BE2C (cell line): ENCODE results near the gene PCP4.

Source experiments
- DNase-seq: peaks from one replicate; pipeline ENCODE4 v3.0.0-alpha.2; 2020
- H3K27me3 ChIP-seq: fragments of 250-450 bp; sonication (Bioruptor Pico); 2 replicates; pipeline ENCODE4 v1.5.1; 2020; ENCODE audit warnings: mild to moderate bottlenecking
- H3K36me3 ChIP-seq: fragments of 250-450 bp; sonication (Bioruptor Pico); 2 replicates; pipeline ENCODE4 v1.5.1; 2020; ENCODE audit warnings: mild to moderate bottlenecking
- H3K4me1 ChIP-seq: fragments of 250-450 bp; sonication (Bioruptor Pico); 2 replicates; pipeline ENCODE4 v1.5.1; 2020
- H3K4me3 ChIP-seq: 2 replicates; pipeline ENCODE4 v1.5.1; 2011; ENCODE audit warnings: low read depth, low read length
- H3K9me3 ChIP-seq: fragments of 250-450 bp; sonication (Bioruptor Pico); 2 replicates; pipeline ENCODE4 v1.5.1; 2020
- CTCF ChIP-seq: IDR thresholded peaks from 2 replicates; pipeline ENCODE4 v1.5.1; 2012; ENCODE audit warnings: mild to moderate bottlenecking, low read depth, low read length

Gene PCP4

GRCh38 chr21:39952265-39952664 lies 85.0 kb downstream of the PCP4 start:
- H3K9me3 ChIP-seq = no peaks in the 10 kb centered on the region
- no peak for DNase-seq
- no peaks in the 10 kb centered on the region for H3K36me3 ChIP-seq
- no peaks in the 10 kb centered on the region for H3K27me3 ChIP-seq
- TF ChIP-seq CTCF = no peak
- no peaks in the 10 kb centered on the region for H3K4me1 ChIP-seq
- no peak overlapping the region for H3K4me3 ChIP-seq

GRCh38 chr21:39954570-39954969 lies 87.3 kb downstream of the PCP4 start:
- H3K9me3 ChIP-seq = no peaks in the 10 kb centered on the region
- no peak for TF ChIP-seq CTCF
- no peaks in the 10 kb centered on the region for H3K4me1 ChIP-seq
- H3K27me3 ChIP-seq = no peaks in the 10 kb centered on the region
- DNase-seq = no peak
- no peak overlapping the region for H3K4me3 ChIP-seq
- H3K36me3 ChIP-seq = no peaks in the 10 kb centered on the region

GRCh38 chr21:39955326-39955725 lies 88.1 kb downstream of the PCP4 start:
- no peak overlapping the region for H3K4me3 ChIP-seq
- no peak for DNase-seq
- H3K36me3 ChIP-seq = no peaks in the 10 kb centered on the region
- no peaks in the 10 kb centered on the region for H3K27me3 ChIP-seq
- H3K4me1 ChIP-seq = no peaks in the 10 kb centered on the region
- H3K9me3 ChIP-seq = no peaks in the 10 kb centered on the region
- no peak for TF ChIP-seq CTCF

GRCh38 chr21:39956586-39956985 lies 89.3 kb downstream of the PCP4 start:
- no peaks in the 10 kb centered on the region for H3K27me3 ChIP-seq
- no peak overlapping the region for H3K4me3 ChIP-seq
- no peak for TF ChIP-seq CTCF
- no peaks in the 10 kb centered on the region for H3K36me3 ChIP-seq
- DNase-seq = no peak
- no peaks in the 10 kb centered on the region; the same call in 1 of the 2 replicates for H3K9me3 ChIP-seq
- H3K4me1 ChIP-seq = no peaks in the 10 kb centered on the region

- H3K4me1 ChIP-seq = no peaks in the 10 kb centered on the region
These were observed 91.5 kb downstream of the PCP4 start for GRCh38 chr21:39958731-39959130.

GRCh38 chr21:39961251-39961650 lies 94.0 kb downstream of the PCP4 start:
- Histone ChIP-seq H3K4me1 (no peaks in the 10 kb centered on the region), H3K4me3 (no peak overlapping the region), H3K27me3 (no peaks in the 10 kb centered on the region), H3K9me3 (no peaks in the 10 kb centered on the region; the same call in 1 of the 2 replicates), H3K36me3 (no peaks in the 10 kb centered on the region)
- DNase-seq = no peak
- no peak for TF ChIP-seq CTCF

More at GRCh38 chr21:39958731-39959130, 91.5 kb downstream of the PCP4 start:
- Histone ChIP-seq H3K9me3 (no peaks in the 10 kb centered on the region; the same call in 1 of the 2 replicates), H3K36me3 (no peaks in the 10 kb centered on the region), H3K27me3 (no peaks in the 10 kb centered on the region), H3K4me3 (no peak overlapping the region)
- no peak for DNase-seq
- no peak for TF ChIP-seq CTCF
